Brain microvascular endothelial cell (primary cell): ENCODE results near the gene CCDC81.
"Not testable (repeated sequence)": the region's sequence is repeated elsewhere in the genome, so short reads cannot be mapped to it uniquely, and the experiment has no call there.

Source experiments
- DNase-seq: peaks from one replicate; pipeline ENCODE4 v3.0.0-alpha.2; 2020
- H3K27ac ChIP-seq: fragments of 250-450 bp; sonication (Bioruptor Pico); 2 replicates; pipeline ENCODE4 v1.5.1; 2020; ENCODE audit warnings: mild to moderate bottlenecking, moderate library complexity
- H3K27me3 ChIP-seq: fragments of 250-450 bp; sonication (Bioruptor Pico); replicated peaks from 2 replicates; pipeline ENCODE4 v1.5.1; 2020; ENCODE audit warnings: mild to moderate bottlenecking
- H3K36me3 ChIP-seq: fragments of 250-450 bp; sonication (Bioruptor Pico); replicated peaks from 2 replicates; pipeline ENCODE4 v1.5.1; 2020; ENCODE audit warnings: mild to moderate bottlenecking
- H3K4me3 ChIP-seq: 2 replicates; pipeline ENCODE4 v1.5.1; 2011; ENCODE audit warnings: low read depth, mild to moderate bottlenecking, control low read depth, low read length, moderate library complexity
- CTCF ChIP-seq: IDR thresholded peaks from 2 replicates; pipeline ENCODE4 v1.5.1; 2011; ENCODE audit warnings: low read depth, mild to moderate bottlenecking, moderate library complexity, low read length, control low read depth, inconsistent platforms; ENCODE audit errors: missing control alignments
- in situ Hi-C: cut with HindIII; loops from 2 replicates; pipeline ENCODE4 v1.10.0; 2017; ENCODE audit warnings: low sequenced_read_pairs, low pct_ligation_motif_present

The CCDC81 gene

GRCh38 chr11:86355256-86355655, 19.4 kb upstream of the CCDC81 start:
- Histone ChIP-seq H3K4me3 (no peak overlapping the region), H3K36me3 (no peaks in the 10 kb centered on the region), H3K27ac (no peak overlapping the region), H3K27me3 (no peaks in the 10 kb centered on the region)
- in situ Hi-C loops = no loop called here
- DNase-seq = no peak
- TF ChIP-seq CTCF = no peak

- in situ Hi-C loops, H3K27me3 ChIP-seq, H3K36me3 ChIP-seq, H3K4me3 ChIP-seq, DNase-seq, H3K27ac ChIP-seq: not testable (repeated sequence)
Observed at GRCh38 chr11:86357412-86357811, 17.3 kb upstream of the CCDC81 start.

- TF ChIP-seq CTCF = no peak
- in situ Hi-C loops = no loop called here
- no peaks in the 10 kb centered on the region for H3K27me3 ChIP-seq
- H3K27ac ChIP-seq = no peak overlapping the region
- no peak overlapping the region for H3K4me3 ChIP-seq
- no peak for DNase-seq
- H3K36me3 ChIP-seq = no peaks in the 10 kb centered on the region
Observed at GRCh38 chr11:86358720-86359119, 16.0 kb upstream of the CCDC81 start.

- in situ Hi-C loops = no loop called here
Observed at GRCh38 chr11:86360775-86361395, 13.8 kb upstream of the CCDC81 start.

GRCh38 chr11:86363424-86363823, 11.3 kb upstream of the CCDC81 start:
- TF ChIP-seq CTCF = no peak
- Histone ChIP-seq H3K4me3 (no peak overlapping the region), H3K27me3 (no peaks in the 10 kb centered on the region), H3K36me3 (no peaks in the 10 kb centered on the region), H3K27ac (no peak overlapping the region)
- in situ Hi-C loops = no loop called here
- DNase-seq = no peak

More at GRCh38 chr11:86360775-86361395, 13.8 kb upstream of the CCDC81 start:
- Histone ChIP-seq H3K36me3 (no peaks in the 10 kb centered on the region), H3K27me3 (no peaks in the 10 kb centered on the region), H3K4me3 (no peak overlapping the region), H3K27ac (no peak overlapping the region)
- peak; percentile 44 for TF ChIP-seq CTCF
- peak; percentile 6 for DNase-seq

- no peaks in the 10 kb centered on the region for H3K36me3 ChIP-seq
- TF ChIP-seq CTCF = no peak
- no peak overlapping the region for H3K4me3 ChIP-seq
- no peak for DNase-seq
- no peaks in the 10 kb centered on the region for H3K27me3 ChIP-seq
- H3K27ac ChIP-seq = no peak overlapping the region
- in situ Hi-C loops = no loop called here
Observed at GRCh38 chr11:86365546-86365945, 9.1 kb upstream of the CCDC81 start.
